ENCODE data around the gene WDR12. TPM values are rescaled to one million over a fixed set of nuclear protein-coding genes. Genes with fewer than 3 reads are reported as not detected.

The WDR12 gene
- total RNA-seq, 1 donor from 2014 or later = 167 TPM

Other genes starting within 250 kb of the WDR12 start
- gene ICA1L, start 39.9 kb downstream of the WDR12 start, total RNA-seq = 6.6 and 7.8 TPM in 2 replicates
- 3.9 and 4.3 TPM in 2 replicates for gene CARF, start 602 bp upstream of the WDR12 start, total RNA-seq
- gene NBEAL1, start 103.2 kb upstream of the WDR12 start, total RNA-seq = 7.2 and 9.5 TPM in 2 replicates

Measured in activated CD4-positive, alpha-beta T cell treated with anti-CD3 and anti-CD28 coated beads, Interleukin-2, amount 10 ng/mL, durations not matched to agents 24 days and 14 days (primary cell).